ENCODE measurements around the gene DOC2B. TPM values are rescaled to one million over a fixed set of nuclear protein-coding genes. Genes with fewer than 3 reads are reported as not detected.

Gene DOC2B
- total and polyA plus RNA-seq, 2 of the 8 experiments (the other 6 are each of a cell fraction or from before 2014, with no cell fraction given) = 1.3 to 3.3 TPM

GRCh38 chr17:183021-183420 is 1.6 kb upstream of the DOC2B start:
- Histone ChIP-seq H3K36me3 (ENCODE audit: control insufficient read depth in 2 of 4, insufficient read depth in 4 of 4, low read length in 3 of 4) (no peaks in the 10 kb centered on the region), H2BK120ac (replicated peaks; ENCODE audit: low read depth, low read length) (no peak overlapping the region), H3K23ac (ENCODE audit: insufficient read length) (no peak overlapping the region), H3K4me1 (replicated peaks in 1 of 4; ENCODE audit: control insufficient read depth in 3 of 4, insufficient read depth in 4 of 4, low read length in 3 of 4) (peaks cover 6 to 16% (median 12%) of the 10 kb centered on the region in 4 experiments), H2BK5ac (ENCODE audit: low read depth, low read length) (no peak overlapping the region), H2BK20ac (ENCODE audit: low read length) (no peak overlapping the region), H3K4ac (replicated peaks; ENCODE audit: insufficient read length, low read depth, low read length) (no peak overlapping the region), H3K4me2 (ENCODE audit: insufficient read depth in 1 of 2, low read depth in 2 of 2, low read length in 2 of 2) (no peak overlapping the region; a peak in 1 of 4 replicates), H3K27me3 (replicated peaks in 1 of 4; ENCODE audit: control insufficient read depth in 3 of 4, extremely low read depth in 1 of 4, insufficient read depth in 3 of 4, low read length in 3 of 4) (peaks cover 19 to 62% (median 42%) of the 10 kb centered on the region in 4 experiments), H3K27ac (ENCODE audit: low read depth, low read length) (no peak overlapping the region), H2BK15ac (ENCODE audit: low read length) (0 out of 2 replicates have a peak overlapping the region, but pooled peaks have one; percentile 3), H3K79me2 (ENCODE audit: control insufficient read depth in 1 of 2, insufficient read depth in 2 of 2, low read length in 2 of 2) (no peaks in the 10 kb centered on the region), H4K91ac (replicated peaks; ENCODE audit: insufficient read length, low read length) (no peak overlapping the region), H3K79me1 (ENCODE audit: low read depth, low read length) (no peaks in the 10 kb centered on the region), H3K18ac (ENCODE audit: extremely low read depth, low read length) (no peak overlapping the region), H2AK5ac (ENCODE audit: low read depth, low read length) (no peak overlapping the region), H4K20me1 (replicated peaks in 1 of 2; ENCODE audit: control insufficient read depth in 1 of 2, insufficient read depth in 2 of 2, low read length in 2 of 2) (no peaks in the 10 kb centered on the region), H2AFZ (ENCODE audit: low read length) (no peak overlapping the region), H3K9ac (replicated peaks in 1 of 4; ENCODE audit: extremely low read depth in 1 of 4, low read depth in 3 of 4, low read length in 3 of 4) (no peak overlapping the region), H3K56ac (replicated peaks; ENCODE audit: insufficient read length, low read depth, low read length) (no peak overlapping the region), H3K4me3 (ENCODE audit: extremely low read depth in 1 of 4, insufficient read depth in 2 of 4, low read depth in 3 of 4, low read length in 4 of 4) (no peak overlapping the region), H4K8ac (ENCODE audit: extremely low read depth, insufficient read depth, low read length) (no peak overlapping the region), H3K14ac (ENCODE audit: insufficient read length) (no peak overlapping the region), H3K9me3 (ENCODE audit: insufficient read depth in 2 of 2, low read depth in 1 of 2, low read length in 1 of 2) (no peaks in the 10 kb centered on the region), H3K23me2 (ENCODE audit: low read depth, low read length) (peaks cover 9% of the 10 kb centered on the region; the same call in 1 of the 2 replicates), H4K5ac (ENCODE audit: insufficient read length, low read depth, low read length) (no peak overlapping the region), H2BK12ac (ENCODE audit: low read depth, low read length) (no peak overlapping the region; the same call in 1 of the 2 replicates)
- WGBS, 2 experiments (ENCODE audit: extremely low coverage in 1 of 2, insufficient coverage in 1 of 2, insufficient read length in 1 of 2, insufficient replicate concordance in 2 of 2, low coverage in 1 of 2, low lambda C conversion rate in 2 of 2, missing lambda C conversion rate in 1 of 2) = 85% methylated on average over 8 of the region's 8 CpGs; no CpG with 5 or more reads in 1 of the 2 experiments
- no peak for DNase-seq (ENCODE audit: low read depth in 1 of 2, low spot score in 2 of 2)
- no peak for FAIRE-seq
- POLR2A ChIA-PET (ENCODE audit: partially characterized antibody) = interaction anchor here (0.6 to 1.9 kb wide), 4 partner anchors 11 to 123 kb away, joined by 3 to 5 read pairs (median 4); no protein-coding TSS in a partner anchor
- CTCF ChIA-PET (ENCODE audit: partially characterized antibody) = interaction anchor here (1.1 to 2.2 kb wide), 5 partner anchors 16 to 517 kb away, joined by 4 to 7 read pairs (median 4); no protein-coding TSS in a partner anchor
- TF ChIP-seq SP4 (IDR thresholded peaks at IDR 0.05; ENCODE audit: low read length) (no peak), MAX (IDR thresholded peaks at IDR 0.05) (no peak), CHD1 (IDR thresholded peaks at IDR 0.05; ENCODE audit: low read depth, low read length) (no peak), CBX5 (IDR thresholded peaks at IDR 0.05; ENCODE audit: low read depth, low read length) (no peak)

Data from H1 (cell line).